NB4 (cell line): ENCODE results near the gene PRKAG1.

ENCODE experiments used
- CTCF ChIP-seq: IDR thresholded peaks from one replicate; pipeline ENCODE4 v1.5.1; 2012; ENCODE audit warnings: low read depth, low read length
- MYC ChIP-seq: IDR thresholded peaks from 2 replicates; pipeline ENCODE4 v1.6.1; 2011; ENCODE audit warnings: low read depth, low read length
- POLR2A ChIP-seq: IDR thresholded peaks from 2 replicates; pipeline ENCODE4 v1.6.1; 2011; ENCODE audit warnings: mild to moderate bottlenecking; ENCODE audit not compliant: insufficient read length; ENCODE audit errors: extremely low read depth
- TF ChIP-seq, protein P1 (sequence below): IDR thresholded peaks from 2 replicates; pipeline ENCODE4 v1.6.1; 2011; ENCODE audit warnings: low read depth, low read length

- TF ChIP-seq CTCF (no peak), POLR2A (no peak), MYC (no peak)
- TF ChIP-seq, protein P1, sequence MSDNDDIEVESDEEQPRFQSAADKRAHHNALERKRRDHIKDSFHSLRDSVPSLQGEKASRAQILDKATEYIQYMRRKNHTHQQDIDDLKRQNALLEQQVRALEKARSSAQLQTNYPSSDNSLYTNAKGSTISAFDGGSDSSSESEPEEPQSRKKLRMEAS: no peak
These were observed 23.4 kb upstream of the PRKAG1 start for GRCh38 chr12:49041881-49042484.
